ENCODE measurements around the gene LSR.
A peak's percentile ranks its signal among the peaks of the same experiment; 100 is the strongest.

LSR gene

DNA sequence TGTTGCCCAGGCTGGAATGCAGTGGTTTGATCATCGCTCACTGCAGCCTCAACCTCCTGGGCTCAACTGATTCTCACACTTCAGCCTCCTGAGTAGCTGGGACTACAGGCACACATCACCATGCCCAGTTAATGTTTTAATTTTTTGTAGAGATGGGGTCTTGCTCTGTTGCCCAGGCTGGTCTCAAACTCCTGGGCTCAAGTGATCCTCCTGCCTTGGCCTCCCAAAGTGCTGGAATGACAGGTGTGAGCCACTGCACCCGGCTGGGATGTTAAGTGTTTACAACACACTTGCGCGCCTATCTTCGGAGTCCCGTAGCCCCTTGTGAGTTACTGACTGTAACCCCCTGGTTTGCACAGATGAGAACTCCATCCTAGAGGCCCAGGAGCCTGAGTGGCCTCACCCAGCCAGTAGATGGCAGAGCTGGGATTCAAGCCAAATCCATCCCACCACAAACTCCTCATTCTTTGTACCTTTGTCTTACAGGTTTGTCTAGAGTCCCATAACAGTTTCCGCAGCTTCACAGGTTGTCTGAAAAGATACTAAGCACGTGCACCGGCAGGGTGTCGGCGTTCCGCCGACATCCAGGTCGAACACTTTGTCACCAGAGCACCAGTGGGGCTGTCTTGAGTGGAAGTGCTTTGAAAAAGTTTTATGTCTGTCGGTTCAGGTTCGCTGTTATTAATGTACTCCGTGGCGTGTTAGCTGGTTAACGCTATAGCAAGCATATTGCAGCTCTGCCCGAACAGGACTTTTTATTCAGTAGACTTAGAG, 57.9 kb downstream of the LSR start:
- peak; percentile 33 to 69 for DNase-seq

DNA sequence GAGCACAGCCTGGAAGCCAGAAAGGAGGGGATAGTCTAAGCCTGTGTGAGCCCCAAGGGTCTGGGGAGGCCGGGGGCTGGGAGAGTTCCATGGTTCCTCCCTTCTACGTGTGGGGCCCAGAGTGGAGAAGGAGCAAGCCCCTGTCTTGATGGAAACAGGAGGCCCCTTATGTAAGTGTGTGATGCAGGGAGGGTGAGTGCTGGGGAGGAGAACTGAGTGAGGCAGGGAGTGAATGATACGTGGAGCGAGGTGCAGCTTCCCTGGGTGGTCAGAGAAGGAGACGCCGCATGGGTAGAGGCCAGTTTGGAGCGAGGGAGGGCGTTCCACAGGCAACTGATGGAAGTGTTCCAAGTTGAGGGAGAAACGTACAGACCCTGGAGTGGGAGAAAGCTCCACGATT, 59.1 kb downstream of the LSR start:
- DNase-seq: no peak

DNA sequence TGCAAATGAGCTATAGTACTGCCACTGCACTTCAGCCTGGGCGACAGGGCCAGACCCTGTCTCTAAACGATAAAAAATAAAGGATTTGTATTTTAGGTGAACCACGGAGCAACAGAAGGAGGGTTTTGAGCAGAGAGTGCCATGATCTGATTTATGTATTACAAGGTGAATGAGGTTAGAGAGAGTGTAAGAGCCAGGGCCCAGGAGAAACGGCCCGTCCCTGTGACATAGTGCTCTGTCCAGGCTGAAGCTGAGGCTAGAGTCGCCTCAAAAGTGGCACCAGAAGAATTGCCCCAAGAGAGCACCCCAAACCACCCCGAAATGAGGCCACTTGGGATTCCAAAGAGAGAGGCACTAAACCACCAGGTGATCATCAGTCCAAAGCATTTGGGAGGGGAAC, 60.1 kb downstream of the LSR start:
- DNase-seq: no peak

DNA sequence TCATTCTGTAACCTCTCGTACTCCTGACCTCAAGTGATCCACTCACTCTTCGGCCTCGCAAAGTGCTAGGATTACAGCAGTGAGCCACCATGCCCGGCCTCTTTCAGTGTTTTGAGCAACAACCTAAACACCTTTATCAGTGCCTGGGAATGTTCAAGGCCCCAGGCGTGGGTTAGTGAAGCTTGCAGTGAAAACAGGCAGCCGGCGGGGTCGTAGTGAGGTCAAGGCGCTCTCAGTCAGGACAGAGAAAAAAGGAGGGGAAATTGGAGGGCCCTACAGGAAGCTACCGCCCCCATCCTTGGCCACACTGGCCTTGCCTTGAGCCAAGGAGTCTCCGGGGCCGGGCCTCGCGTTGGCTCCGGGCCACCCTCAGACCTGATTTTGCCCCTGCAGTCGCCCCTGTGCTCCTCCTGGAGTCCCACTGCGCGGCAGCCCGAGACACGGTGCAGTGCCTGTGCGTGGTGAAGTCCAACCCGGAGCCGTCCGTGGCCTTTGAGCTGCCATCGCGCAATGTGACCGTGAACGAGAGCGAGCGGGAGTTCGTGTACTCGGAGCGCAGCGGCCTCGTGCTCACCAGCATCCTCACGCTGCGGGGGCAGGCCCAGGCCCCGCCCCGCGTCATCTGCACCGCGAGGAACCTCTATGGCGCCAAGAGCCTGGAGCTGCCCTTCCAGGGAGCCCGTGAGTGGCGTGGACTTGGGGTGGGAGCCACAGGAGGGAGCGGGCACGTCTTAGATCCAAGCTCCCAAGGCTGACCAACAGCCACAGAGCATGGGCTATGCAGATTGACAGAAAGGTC, 60.9 kb downstream of the LSR start:
- DNase-seq: no peak

DNA sequence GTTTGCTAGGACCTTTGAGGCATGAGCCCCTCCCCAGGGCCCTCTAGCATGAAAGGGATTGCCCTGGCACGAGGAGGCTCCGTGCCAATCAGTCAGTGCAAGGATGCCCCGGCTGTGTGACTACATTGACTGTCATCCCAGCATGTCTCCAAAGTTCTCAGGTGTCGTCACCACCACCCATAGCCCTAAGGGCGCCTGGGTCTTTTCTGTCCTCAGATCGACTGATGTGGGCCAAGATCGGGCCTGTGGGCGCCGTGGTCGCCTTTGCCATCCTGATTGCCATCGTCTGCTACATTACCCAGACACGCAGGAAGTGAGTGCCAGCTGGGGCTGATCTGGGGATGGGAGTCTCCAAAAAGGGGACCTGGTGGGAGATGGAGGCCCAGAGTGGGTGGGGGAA, 61.5 kb downstream of the LSR start:
- DNase-seq: no peak

DNA sequence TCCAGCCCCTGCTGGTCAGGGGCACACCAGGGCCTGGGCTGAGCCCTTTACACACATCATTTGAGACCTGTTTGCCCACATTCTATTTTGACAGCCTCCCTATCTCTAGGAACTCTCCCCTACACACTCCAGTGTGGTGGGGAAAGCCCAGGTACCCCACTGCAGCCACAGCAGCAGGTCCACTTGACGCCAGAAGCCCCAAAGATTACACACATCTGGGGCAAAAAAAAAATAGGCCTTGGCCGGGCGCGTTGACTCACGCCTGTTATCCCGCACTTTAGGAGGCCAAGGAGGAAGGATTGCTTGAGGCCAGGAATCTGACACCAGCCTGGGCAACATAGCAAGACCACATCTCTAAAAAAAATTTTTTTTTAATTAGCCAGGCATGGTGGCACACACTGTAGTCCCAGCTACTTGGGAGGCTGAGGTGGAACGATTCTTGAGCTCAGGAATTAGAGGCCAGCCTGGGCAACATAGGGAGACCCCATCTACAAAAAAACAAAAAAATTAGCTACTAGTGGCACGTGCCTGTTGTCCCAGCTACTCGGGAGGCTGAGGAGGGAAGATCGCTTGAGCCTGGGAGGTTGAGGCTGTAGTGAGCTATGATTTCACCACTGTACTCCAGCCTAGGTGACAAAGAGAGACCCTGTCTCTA, 62.1 kb downstream of the LSR start:
- no peak for DNase-seq

DNA sequence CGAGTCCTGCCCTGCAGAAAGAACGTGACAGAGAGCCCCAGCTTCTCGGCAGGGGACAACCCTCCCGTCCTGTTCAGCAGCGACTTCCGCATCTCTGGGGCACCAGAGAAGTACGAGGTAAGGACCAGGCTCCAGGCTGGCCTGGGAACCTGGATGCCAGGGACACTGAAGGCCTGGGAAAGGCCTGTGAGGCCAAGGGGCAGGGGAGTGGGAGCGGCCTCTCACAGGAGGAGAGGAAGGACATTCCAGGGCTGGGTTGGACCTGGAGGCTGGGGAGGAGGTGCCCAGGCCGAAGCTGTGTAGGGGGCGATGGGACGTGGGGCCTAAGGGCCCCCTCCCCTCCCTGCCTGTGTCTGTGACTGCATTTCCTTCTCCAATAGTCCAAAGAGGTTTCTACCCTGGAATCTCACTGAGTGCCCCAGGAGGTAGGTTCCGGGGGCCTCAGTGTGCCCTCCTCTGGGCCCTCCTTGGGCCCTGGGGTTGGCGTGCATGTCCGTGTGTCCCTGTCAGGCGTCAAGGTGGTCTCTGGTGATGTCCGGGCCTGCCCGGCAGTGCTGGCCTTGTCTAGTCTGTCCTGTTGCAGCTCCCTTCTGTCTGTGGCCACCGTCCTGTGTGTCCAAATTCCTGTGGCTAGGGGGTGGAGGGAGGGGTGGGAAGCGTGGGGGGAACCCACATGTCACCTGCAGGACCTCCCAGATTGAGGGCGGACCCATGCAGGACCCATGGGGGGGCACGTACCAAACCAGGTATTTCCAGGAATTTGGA, 63.3 kb downstream of the LSR start:
- DNase-seq: no peak

DNA sequence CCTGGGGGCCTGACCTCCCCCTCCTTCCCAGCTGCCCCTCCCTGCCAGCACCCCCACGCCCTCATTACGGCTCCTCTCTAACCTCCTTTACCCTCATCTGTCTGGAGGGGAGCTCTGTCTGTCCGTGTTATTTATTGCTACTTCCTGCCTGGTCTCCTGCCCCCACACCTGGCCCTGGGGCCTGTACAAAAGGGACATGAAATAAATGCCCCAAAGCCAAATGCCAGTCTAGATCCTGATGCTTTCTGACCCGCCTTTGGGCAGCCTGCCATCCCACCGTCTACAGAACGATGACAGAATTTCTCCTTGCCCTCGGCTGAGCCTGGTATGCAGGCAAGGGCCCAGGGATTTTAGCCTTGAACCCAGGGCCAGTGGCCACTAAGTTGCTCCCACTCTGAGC, 64.8 kb downstream of the LSR start:
- no peak for DNase-seq

DNA sequence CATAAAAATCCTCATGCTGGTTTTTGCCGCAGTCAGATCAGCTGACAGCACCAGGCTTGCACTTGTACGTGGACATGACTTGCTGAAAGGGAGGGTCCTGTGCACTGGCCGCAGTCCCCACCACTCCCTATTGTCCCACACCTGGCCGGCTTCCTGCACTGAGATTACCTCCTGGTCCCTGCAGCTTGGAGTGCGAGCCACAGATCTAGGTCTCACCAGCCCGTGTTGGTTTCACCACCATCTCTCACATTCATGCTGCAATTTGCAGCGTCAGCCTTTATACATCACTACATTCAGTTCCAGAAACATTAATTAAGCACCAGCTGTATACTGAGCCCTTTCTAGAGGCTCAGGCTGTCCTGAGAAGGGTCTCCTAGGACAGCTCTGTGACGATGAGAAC, 65.2 kb downstream of the LSR start:
- no peak for DNase-seq

DNA sequence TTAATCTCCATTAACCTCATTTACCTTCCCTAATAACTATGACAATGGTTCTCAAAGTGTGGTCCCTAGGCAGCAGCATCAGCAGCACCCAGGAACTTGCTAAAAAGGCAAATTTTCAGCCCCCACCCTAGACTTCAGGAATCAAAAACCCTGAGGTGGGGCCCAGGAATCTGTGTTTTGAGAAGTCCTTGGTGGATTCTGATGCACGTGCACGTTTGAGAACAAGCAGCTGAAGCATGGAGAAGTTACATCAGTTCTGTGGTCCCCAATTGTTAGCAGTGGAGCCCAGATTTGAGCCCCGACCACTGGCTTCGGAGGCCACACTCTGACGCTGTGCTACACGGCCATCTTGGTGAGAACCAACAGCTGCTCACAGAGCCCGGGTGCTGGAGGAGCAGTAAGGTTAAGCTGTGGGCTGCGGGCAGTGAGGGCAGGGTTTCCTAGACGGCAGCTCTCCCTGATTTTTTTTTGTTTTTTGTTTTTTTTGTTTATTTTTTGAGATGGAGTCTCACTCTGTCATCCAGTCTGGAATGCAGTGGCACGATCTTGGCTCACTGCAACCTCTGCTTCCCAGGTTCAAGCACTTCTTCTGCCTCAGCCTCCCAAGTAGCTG, 66.2 kb downstream of the LSR start:
- no peak for DNase-seq

DNA sequence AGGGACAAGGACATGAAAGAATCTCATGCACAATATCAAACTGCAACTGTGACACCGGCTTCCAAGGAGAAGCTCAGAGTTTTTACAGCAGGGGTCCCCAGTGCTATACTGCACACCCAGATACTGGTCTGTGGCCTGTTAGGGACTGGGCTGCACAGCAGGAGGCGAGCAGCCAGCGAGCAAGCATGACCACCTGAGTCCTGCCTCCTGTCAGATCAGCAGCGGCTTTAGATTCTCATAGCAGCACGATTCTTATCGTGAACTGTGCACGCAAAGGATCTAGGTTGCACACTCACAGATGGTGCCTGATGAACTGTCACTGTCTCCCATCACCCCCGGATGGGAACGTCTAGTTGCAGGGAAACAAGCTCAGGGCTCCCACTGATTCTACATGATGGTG, 67.1 kb downstream of the LSR start:
- DNase-seq: no peak

DNA sequence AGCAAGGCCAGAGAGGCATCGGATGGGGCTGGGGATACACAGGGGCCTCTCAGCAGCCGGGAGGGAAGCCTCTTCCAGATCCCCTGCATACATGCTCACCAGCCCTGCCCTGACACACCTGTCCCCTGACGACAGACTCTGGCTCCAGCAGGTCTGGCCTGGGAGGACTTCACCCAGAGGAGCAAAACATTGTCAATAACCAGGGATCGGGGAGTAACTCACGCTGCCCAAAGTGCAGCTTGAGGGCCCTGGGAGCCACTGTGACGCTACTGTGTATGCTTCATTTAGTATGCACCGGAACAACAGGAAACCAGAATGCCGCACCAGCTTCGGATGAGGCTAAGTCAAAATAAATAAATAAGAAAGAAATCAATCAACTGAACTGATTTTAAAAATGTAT, 67.8 kb downstream of the LSR start:
- no peak for DNase-seq

All from NCI-H526 (cell line).